ENCODE results near the gene MKNK2. TPM values are rescaled to one million over a fixed set of nuclear protein-coding genes. Genes with fewer than 3 reads are reported as not detected.

Gene MKNK2
- total RNA-seq, 1 donor from 2014 or later: 97.1 TPM

- DNase-seq (ENCODE audit: low spot score in 2 of 2, unreplicated experiment in 2 of 2): no peak
- no peaks in the 10 kb centered on the region for H3K27me3 Mint-ChIP-seq (ENCODE audit: low read depth)
- no peak for TF ChIP-seq CTCF (IDR thresholded peaks at IDR 0.05; ENCODE audit: unreplicated experiment)
- H3K4me1 Mint-ChIP-seq: peaks cover 5% of the 10 kb centered on the region
- H3K36me3 Mint-ChIP-seq: peaks cover 23% of the 10 kb centered on the region
- no peaks in the 10 kb centered on the region for H3K9me3 Mint-ChIP-seq
- H3K4me3 Mint-ChIP-seq: peak overlapping the region; percentile 65
- no peak overlapping the region for H3K27ac Mint-ChIP-seq
Observed at GRCh38 chr19:2014131-2014571, 36.9 kb downstream of the MKNK2 start.

GRCh38 chr19:2013683-2013961 is 37.4 kb downstream of the MKNK2 start:
- TF ChIP-seq CTCF (IDR thresholded peaks at IDR 0.05; ENCODE audit: unreplicated experiment): no peak
- Mint-ChIP-seq H3K36me3 (peaks cover 24% of the 10 kb centered on the region), H3K27ac (no peak overlapping the region), H3K27me3 (ENCODE audit: low read depth) (no peaks in the 10 kb centered on the region), H3K9me3 (no peaks in the 10 kb centered on the region), H3K4me1 (peaks cover 5% of the 10 kb centered on the region), H3K4me3 (peak overlapping the region; percentile 46)
- no peak for DNase-seq (ENCODE audit: low spot score in 2 of 2, unreplicated experiment in 2 of 2)

GRCh38 chr19:2012941-2013682 is 37.9 kb downstream of the MKNK2 start:
- H3K9me3 Mint-ChIP-seq: no peaks in the 10 kb centered on the region
- DNase-seq (ENCODE audit: low spot score in 2 of 2, unreplicated experiment in 2 of 2): no peak
- no peaks in the 10 kb centered on the region for H3K27me3 Mint-ChIP-seq (ENCODE audit: low read depth)
- H3K36me3 Mint-ChIP-seq: peaks cover 24% of the 10 kb centered on the region
- peaks cover 5% of the 10 kb centered on the region for H3K4me1 Mint-ChIP-seq
- no peak for TF ChIP-seq CTCF (IDR thresholded peaks at IDR 0.05; ENCODE audit: unreplicated experiment)
- H3K27ac Mint-ChIP-seq: peak overlapping the region; percentile 34
- peak overlapping the region; percentile 46 for H3K4me3 Mint-ChIP-seq

GRCh38 chr19:2011169-2011568 is 39.9 kb downstream of the MKNK2 start:
- no peak for DNase-seq (ENCODE audit: low spot score in 2 of 2, unreplicated experiment in 2 of 2)
- Mint-ChIP-seq H3K4me1 (peaks cover 5% of the 10 kb centered on the region), H3K27ac (peak overlapping the region; percentile 25), H3K36me3 (peaks cover 29% of the 10 kb centered on the region), H3K4me3 (no peak overlapping the region), H3K27me3 (ENCODE audit: low read depth) (no peaks in the 10 kb centered on the region), H3K9me3 (no peaks in the 10 kb centered on the region)
- no peak for TF ChIP-seq CTCF (IDR thresholded peaks at IDR 0.05; ENCODE audit: unreplicated experiment)

- no peak overlapping the region for H3K27ac Mint-ChIP-seq
- no peak for TF ChIP-seq CTCF (IDR thresholded peaks at IDR 0.05; ENCODE audit: unreplicated experiment)
- H3K9me3 Mint-ChIP-seq: no peaks in the 10 kb centered on the region
- no peak for DNase-seq (ENCODE audit: low spot score in 2 of 2, unreplicated experiment in 2 of 2)
- H3K4me1 Mint-ChIP-seq: peaks cover 5% of the 10 kb centered on the region
- no peak overlapping the region for H3K4me3 Mint-ChIP-seq
- H3K36me3 Mint-ChIP-seq: peaks cover 29% of the 10 kb centered on the region
- no peaks in the 10 kb centered on the region for H3K27me3 Mint-ChIP-seq (ENCODE audit: low read depth)
Observed at GRCh38 chr19:2010135-2010668, 40.8 kb downstream of the MKNK2 start.

Data from mesothelial cell of epicardium (in vitro differentiated cells).